ENCODE measurements around the gene GGTLC1.

GRCh38 chr20:23939641-23940040, 48.9 kb downstream of the GGTLC1 start:
- TF ChIP-seq CTCF (conservative IDR thresholded peaks at IDR 0.05; ENCODE audit: low read depth in 2 of 2) (no peak), POLR2AphosphoS5 (IDR thresholded peaks at IDR 0.05; ENCODE audit: low read depth) (no peak), REST (IDR thresholded peaks at IDR 0.05; ENCODE audit: unreplicated experiment) (no peak), STAT1 (IDR thresholded peaks at IDR 0.05; ENCODE audit: unreplicated experiment) (no peak), EZH2 (IDR thresholded peaks at IDR 0.05; ENCODE audit: low read depth, unreplicated experiment) (no peak)
